Epithelial cell of proximal tubule (primary cell): ENCODE results near the gene HERC4. TPM values are rescaled to one million over a fixed set of nuclear protein-coding genes. Genes with fewer than 3 reads are reported as not detected.

Source experiments
- DNase-seq: peaks from one replicate; pipeline ENCODE4 v3.0.0-alpha.2; 2011; ENCODE audit warnings: low read depth
- H3K4me3 ChIP-seq: 2 replicates; pipeline ENCODE4 v1.5.1; 2011; ENCODE audit warnings: low read depth, mild to moderate bottlenecking, low read length
- total RNA-seq: library from RNA; depleted of rRNA; stranded (reverse); fragments of >200 nt; gene quantifications from 2 replicates; pipeline ENCODE4 v1.2.3, GENCODE V29; 2015
- TF ChIP-seq, protein P1 (sequence below): conservative IDR thresholded peaks from 2 replicates; pipeline ENCODE4 v1.5.1; 2012; ENCODE audit warnings: low read depth, mild to moderate bottlenecking, low read length

The HERC4 gene
- total RNA-seq, 1 donor from 2014 or later: 27.3 TPM

DNA sequence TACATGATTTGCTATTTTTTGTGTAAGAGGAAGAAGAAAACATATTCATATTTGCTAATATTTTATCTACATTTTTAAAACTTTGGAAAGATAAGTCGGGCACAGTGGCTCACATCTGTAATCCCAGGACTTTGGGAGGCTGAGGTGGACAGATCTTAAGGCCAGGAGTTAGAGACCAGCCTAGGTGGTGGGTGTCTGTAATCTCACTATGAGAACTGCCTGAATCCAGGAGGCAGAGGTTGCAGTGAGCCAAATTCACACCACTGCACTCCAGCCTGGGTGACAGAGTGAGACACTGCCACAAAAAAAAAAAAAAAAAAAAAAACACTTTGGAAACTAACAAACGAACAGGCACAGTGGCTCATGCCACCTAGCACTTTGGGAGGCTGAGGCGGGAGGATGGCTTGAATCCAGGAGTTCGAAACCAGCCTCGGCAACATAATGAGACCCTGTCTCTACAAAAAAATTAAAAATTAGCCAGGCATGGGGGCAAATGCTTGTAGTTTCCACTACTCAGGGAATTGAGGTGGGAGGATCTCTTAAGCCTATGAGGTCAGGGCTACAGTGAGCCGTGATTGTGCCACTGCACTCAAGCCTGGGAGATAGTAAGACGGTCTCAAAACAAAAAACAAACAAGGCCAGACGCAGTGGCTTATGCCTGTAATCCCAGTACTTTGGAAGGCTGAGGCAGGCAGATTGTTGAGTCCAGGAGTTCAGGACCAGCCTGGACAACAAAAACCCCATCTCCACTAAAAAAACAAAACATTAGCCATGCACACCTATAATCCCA lies 25.6 kb downstream of the HERC4 start:
- TF ChIP-seq, protein P1, sequence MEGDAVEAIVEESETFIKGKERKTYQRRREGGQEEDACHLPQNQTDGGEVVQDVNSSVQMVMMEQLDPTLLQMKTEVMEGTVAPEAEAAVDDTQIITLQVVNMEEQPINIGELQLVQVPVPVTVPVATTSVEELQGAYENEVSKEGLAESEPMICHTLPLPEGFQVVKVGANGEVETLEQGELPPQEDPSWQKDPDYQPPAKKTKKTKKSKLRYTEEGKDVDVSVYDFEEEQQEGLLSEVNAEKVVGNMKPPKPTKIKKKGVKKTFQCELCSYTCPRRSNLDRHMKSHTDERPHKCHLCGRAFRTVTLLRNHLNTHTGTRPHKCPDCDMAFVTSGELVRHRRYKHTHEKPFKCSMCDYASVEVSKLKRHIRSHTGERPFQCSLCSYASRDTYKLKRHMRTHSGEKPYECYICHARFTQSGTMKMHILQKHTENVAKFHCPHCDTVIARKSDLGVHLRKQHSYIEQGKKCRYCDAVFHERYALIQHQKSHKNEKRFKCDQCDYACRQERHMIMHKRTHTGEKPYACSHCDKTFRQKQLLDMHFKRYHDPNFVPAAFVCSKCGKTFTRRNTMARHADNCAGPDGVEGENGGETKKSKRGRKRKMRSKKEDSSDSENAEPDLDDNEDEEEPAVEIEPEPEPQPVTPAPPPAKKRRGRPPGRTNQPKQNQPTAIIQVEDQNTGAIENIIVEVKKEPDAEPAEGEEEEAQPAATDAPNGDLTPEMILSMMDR: no peak
- DNase-seq: no peak
- no peak overlapping the region for H3K4me3 ChIP-seq

DNA sequence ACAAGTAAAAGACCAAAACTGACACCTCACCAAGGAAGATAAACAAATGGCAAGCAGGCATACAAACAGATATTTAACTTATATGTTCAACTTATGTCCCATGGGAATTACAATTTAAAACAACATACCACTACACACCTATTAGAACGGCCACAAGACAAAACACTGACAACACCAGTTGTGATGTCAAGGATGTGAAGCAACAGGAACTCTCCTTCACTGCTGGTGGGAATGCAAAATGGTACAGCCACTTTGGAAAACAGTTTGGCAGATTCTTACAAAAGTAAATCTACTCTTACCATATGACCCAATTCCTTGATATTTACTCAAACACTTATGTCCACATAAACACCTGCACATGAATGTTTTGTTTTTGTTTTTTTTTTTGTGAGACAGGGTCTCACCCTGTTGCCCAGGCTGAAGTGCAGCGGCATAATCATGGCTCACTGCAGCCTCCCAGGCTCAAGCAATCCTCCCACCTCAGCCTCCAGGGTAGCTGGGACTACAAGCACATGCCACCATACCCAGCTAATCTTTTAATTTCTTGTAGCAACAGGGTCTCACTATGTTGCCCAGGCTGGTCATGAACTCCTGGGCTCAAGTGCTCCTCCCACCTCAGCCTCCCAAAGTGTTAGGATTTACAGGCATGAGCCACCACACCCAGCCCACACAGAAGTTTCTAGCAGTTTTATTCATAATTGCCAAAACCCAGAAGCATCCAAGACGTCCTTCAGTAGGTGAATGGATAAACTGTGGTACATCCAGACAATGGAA lies 27.3 kb downstream of the HERC4 start:
- no peak for DNase-seq
- no peak overlapping the region for H3K4me3 ChIP-seq
- TF ChIP-seq, protein P1: no peak

DNA sequence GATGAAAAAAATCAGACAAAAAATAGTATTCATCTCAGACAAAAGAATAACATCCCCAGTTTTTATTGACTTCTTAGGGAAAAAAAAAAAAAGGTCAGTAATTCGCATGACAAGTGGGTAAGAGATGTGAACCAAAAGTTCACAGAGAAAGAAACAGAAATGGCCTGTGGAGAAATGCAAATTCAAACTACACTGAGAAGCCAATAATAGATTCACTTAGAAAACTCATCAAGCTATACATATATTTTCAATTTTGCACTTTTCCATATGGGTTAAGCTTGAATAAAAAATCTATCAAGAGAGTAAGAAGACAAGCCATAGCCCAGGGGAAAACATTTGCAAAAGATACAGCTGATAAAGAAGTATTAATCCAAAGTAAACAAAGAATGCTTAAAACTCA lies 28.0 kb downstream of the HERC4 start:
- TF ChIP-seq, protein P1: no peak
- no peak for DNase-seq
- H3K4me3 ChIP-seq: no peak overlapping the region

DNA sequence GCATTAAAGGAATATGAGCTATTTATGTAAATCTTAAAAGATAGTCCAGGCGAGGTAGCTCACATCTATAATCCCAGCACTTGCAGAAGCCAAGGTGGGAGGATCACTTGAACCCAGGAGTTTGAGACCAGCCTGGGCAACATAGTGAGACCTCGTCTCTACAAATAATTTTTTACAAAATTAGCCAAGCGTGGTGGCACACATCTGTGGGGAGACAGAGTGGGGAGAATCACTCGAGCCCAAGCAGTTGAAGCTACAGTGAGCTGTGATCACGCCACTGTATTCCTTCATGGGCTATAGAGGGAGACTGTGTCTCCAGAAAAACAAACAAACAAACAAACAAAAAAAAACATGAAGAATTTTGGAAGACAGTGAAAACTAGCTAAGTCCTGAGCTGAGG lies 28.4 kb downstream of the HERC4 start:
- TF ChIP-seq, protein P1: no peak
- no peak overlapping the region for H3K4me3 ChIP-seq
- no peak for DNase-seq

DNA sequence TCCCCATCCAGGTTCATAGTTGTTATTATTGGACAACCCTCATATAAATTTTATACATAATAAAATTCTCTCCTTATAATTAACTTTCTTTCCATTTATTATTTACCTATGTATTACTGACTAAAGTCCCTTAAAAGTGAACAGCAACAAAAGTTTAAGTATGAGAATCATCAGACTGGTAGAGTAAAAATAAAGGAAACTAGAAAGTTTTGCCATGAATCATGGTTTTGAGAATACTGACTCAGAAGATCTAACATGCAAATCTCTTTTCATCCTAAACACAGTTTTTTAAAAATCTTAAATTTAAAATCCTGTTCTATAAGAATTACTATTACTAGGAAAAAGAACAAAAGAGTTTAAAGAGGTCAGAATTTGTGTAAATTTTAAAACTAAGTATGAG lies 32.1 kb downstream of the HERC4 start:
- no peak overlapping the region for H3K4me3 ChIP-seq
- no peak for DNase-seq
- TF ChIP-seq, protein P1: no peak

DNA sequence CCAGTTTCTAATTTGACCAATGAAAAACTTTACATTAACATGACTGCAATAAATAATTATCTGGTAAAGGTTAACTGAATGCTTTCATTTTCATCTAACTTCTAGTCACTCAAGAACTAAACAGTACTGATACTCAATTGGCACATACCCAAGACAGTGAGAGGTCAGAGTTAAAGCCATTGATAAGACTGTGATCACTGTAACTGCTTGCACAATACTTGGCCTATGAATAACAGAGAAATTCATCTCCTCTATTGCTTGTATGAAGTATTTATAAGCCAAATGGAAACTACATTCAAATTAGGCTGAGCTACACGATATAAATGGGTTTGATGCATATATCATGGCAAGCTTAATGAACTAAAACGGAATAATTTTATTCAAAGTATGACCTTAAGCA lies 43.0 kb downstream of the HERC4 start:
- DNase-seq: no peak
- TF ChIP-seq, protein P1: no peak
- H3K4me3 ChIP-seq: no peak overlapping the region
